ENCODE data around the gene CIT.

GRCh38 chr12:119645535-119646059, 231.5 kb downstream of the CIT start:
- no peak for TF ChIP-seq ESRRB (CRISPR knock-in tag; IDR thresholded peaks at IDR 0.05; ENCODE audit: borderline replicate concordance)
- no peak for TF ChIP-seq ZKSCAN1 (IDR thresholded peaks at IDR 0.05; ENCODE audit: low read depth, low read length)
- TF ChIP-seq EZH2 (IDR thresholded peaks at IDR 0.05; ENCODE audit: borderline replicate concordance, low read depth, low read length): no peak
- no peak for TF ChIP-seq ZNF3 (CRISPR knock-in tag; IDR thresholded peaks at IDR 0.05)
- no peak for TF ChIP-seq RFX1 (IDR thresholded peaks at IDR 0.05)
- TF ChIP-seq RBM14 (IDR thresholded peaks at IDR 0.05; ENCODE audit: borderline replicate concordance, insufficient read depth, low read depth, low read length): no peak
- TF ChIP-seq CTCF (IDR thresholded peaks at IDR 0.05 in 2 of 3, conservative IDR thresholded peaks at IDR 0.05 in 1 of 3; ENCODE audit: insufficient read depth in 2 of 3, low read depth in 1 of 3, low read length in 3 of 3): no peak
- no peak for TF ChIP-seq KAT8 (IDR thresholded peaks at IDR 0.05; ENCODE audit: low read depth)
- TF ChIP-seq ZEB2 (IDR thresholded peaks at IDR 0.05): no peak
- TF ChIP-seq GABPB1 (CRISPR knock-in tag; IDR thresholded peaks at IDR 0.05): no peak

All from K562 (cell line).